GM23248 (cell line): Measurements from ENCODE around the gene CARD11. TPM values are rescaled to one million over a fixed set of nuclear protein-coding genes. Genes with fewer than 3 reads are reported as not detected.
"Not testable (repeated sequence)": the region's sequence is repeated elsewhere in the genome, so short reads cannot be mapped to it uniquely, and the experiment has no call there.

ENCODE experiments used
- DNase-seq: peaks from one replicate; pipeline ENCODE4 v3.0.0-alpha.2; 2015
- H2AFZ ChIP-seq: fragments of 200-600 bp; sonication (generic); 2 replicates; pipeline ENCODE4 v1.6.1; 2016; ENCODE audit warnings: antibody characterized with exemption
- H3F3A ChIP-seq: fragments of 200-600 bp; sonication (generic); 2 replicates; pipeline ENCODE4 v1.6.1; 2016; ENCODE audit warnings: mild to moderate bottlenecking, antibody characterized with exemption, mixed run types; ENCODE audit not compliant: insufficient read depth
- H3K27ac ChIP-seq: fragments of 200-600 bp; sonication (generic); 2 replicates; pipeline ENCODE4 v1.5.1; 2016; ENCODE audit warnings: mild to moderate bottlenecking
- H3K27me3 ChIP-seq: fragments of 200-600 bp; sonication (generic); replicated peaks from 2 replicates; pipeline ENCODE4 v1.6.1; 2016; ENCODE audit warnings: mild to moderate bottlenecking; ENCODE audit not compliant: insufficient read depth
- H3K36me3 ChIP-seq: fragments of 200-600 bp; sonication (generic); 2 replicates; pipeline ENCODE4 v1.6.1; 2016; ENCODE audit warnings: low read depth, mild to moderate bottlenecking
- H3K4me1 ChIP-seq: fragments of 200-600 bp; sonication (generic); 2 replicates; pipeline ENCODE4 v1.6.1; 2016; ENCODE audit warnings: mild to moderate bottlenecking; ENCODE audit not compliant: insufficient read depth
- H3K4me2 ChIP-seq: fragments of 200-600 bp; sonication (generic); one replicate; pipeline ENCODE4 v1.6.1; 2016; ENCODE audit warnings: mild to moderate bottlenecking; ENCODE audit not compliant: unreplicated experiment
- H3K4me3 ChIP-seq: fragments of 200-600 bp; sonication (generic); 2 replicates; pipeline ENCODE4 v1.5.1; 2016; ENCODE audit warnings: mild to moderate bottlenecking
- H3K79me2 ChIP-seq: fragments of 200-600 bp; sonication (generic); 2 replicates; pipeline ENCODE4 v1.6.1; 2016; ENCODE audit warnings: mild to moderate bottlenecking; ENCODE audit not compliant: insufficient read depth
- H3K9ac ChIP-seq: fragments of 200-600 bp; sonication (generic); 2 replicates; pipeline ENCODE4 v1.6.1; 2016; ENCODE audit warnings: mild to moderate bottlenecking
- H3K9me2 ChIP-seq: fragments of 200-600 bp; sonication (generic); 2 replicates; pipeline ENCODE4 v1.6.1; 2016; ENCODE audit warnings: mixed run types, mild to moderate bottlenecking, moderate library complexity; ENCODE audit not compliant: insufficient read depth
- H3K9me3 ChIP-seq: fragments of 200-600 bp; sonication (generic); one replicate; pipeline ENCODE4 v1.6.1; 2017; ENCODE audit warnings: low read depth
- H4K20me1 ChIP-seq: fragments of 200-600 bp; sonication (generic); 2 replicates; pipeline ENCODE4 v1.6.0; 2016; ENCODE audit not compliant: insufficient read depth
- EZH2 ChIP-seq: fragments of 200-600 bp; sonication (generic); IDR thresholded peaks from 2 replicates; pipeline ENCODE4 v1.6.1; 2018; ENCODE audit warnings: antibody characterized with exemption, mild to moderate bottlenecking; ENCODE audit not compliant: insufficient read depth, poor library complexity, severe bottlenecking
- EZH2phosphoT487 ChIP-seq: fragments of 200-600 bp; sonication (generic); IDR thresholded peaks from 2 replicates; pipeline ENCODE4 v1.6.1; 2018; ENCODE audit warnings: antibody characterized with exemption, moderate library complexity, mild to moderate bottlenecking, low read depth; ENCODE audit not compliant: insufficient read depth
- WGBS, 2 experiments: methylation state at CpG; one replicate each; pipeline ENCODE4 v1.1.6; 2015 to 2017; ENCODE audit warnings: low lambda C conversion rate in 2 of 2, low coverage in 1 of 2; ENCODE audit errors: missing lambda C conversion rate in 2 of 2; 5-methylcytosine and 5-hydroxymethylcytosine counted together
- in situ Hi-C: fragments of 300-500 bp; cut with MboI; formaldehyde crosslinking; loops from 2 replicates; pipeline ENCODE4 v1.15.0; 2020
- polyA plus RNA-seq: library from polyadenylated mRNA; unstranded; fragments of >200 nt; fragmentation: Nextera tagmentation; extraction: Ambion mirVana; gene quantifications from 2 replicates; pipeline ENCODE4 v1.2.1, GENCODE V29; 2016
- total RNA-seq: library from RNA; depleted of rRNA; stranded (reverse); fragments of >200 nt; shearing (Covaris generic); gene quantifications from 2 replicates; pipeline ENCODE4 v1.2.3, GENCODE V29; 2014

The CARD11 gene
- total and polyA plus RNA-seq, 2 experiments from 2014 or later: not detected

- Histone ChIP-seq H3K9me3 (no peaks in the 10 kb centered on the region), H3K36me3 (no peaks in the 10 kb centered on the region), H3K4me2 (no peak overlapping the region), H3K4me1 (no peaks in the 10 kb centered on the region), H2AFZ (no peak overlapping the region), H3K9me2 (no peaks in the 10 kb centered on the region), H3K27me3 (no peaks in the 10 kb centered on the region), H3K9ac (no peak overlapping the region), H3F3A (no peaks in the 10 kb centered on the region), H3K27ac (no peak overlapping the region), H3K4me3 (no peak overlapping the region), H4K20me1 (no peaks in the 10 kb centered on the region), H3K79me2 (no peaks in the 10 kb centered on the region)
- 40 to 56% methylated on average over 3 of the region's 3 CpGs for WGBS, 2 experiments
- TF ChIP-seq EZH2phosphoT487: no peak
- TF ChIP-seq EZH2: no peak
- in situ Hi-C loops: no loop called here
- DNase-seq: no peak
Observed at GRCh38 chr7:3025616-3026015, 18.1 kb downstream of the CARD11 start.

- Histone ChIP-seq H3K9me3 (no peaks in the 10 kb centered on the region), H4K20me1 (no peaks in the 10 kb centered on the region), H3K27ac (no peak overlapping the region), H2AFZ (no peak overlapping the region), H3K4me3 (no peak overlapping the region), H3K9me2 (no peaks in the 10 kb centered on the region), H3K4me2 (no peak overlapping the region), H3K27me3 (no peaks in the 10 kb centered on the region), H3K4me1 (no peaks in the 10 kb centered on the region), H3K36me3 (no peaks in the 10 kb centered on the region), H3F3A (no peaks in the 10 kb centered on the region), H3K79me2 (no peaks in the 10 kb centered on the region), H3K9ac (no peak overlapping the region)
- DNase-seq: no peak
- no peak for TF ChIP-seq EZH2
- no peak for TF ChIP-seq EZH2phosphoT487
- in situ Hi-C loops: no loop called here
- 21 to 26% methylated on average over 2 of the region's 2 CpGs for WGBS, 2 experiments
Observed at GRCh38 chr7:3021825-3022224, 21.8 kb downstream of the CARD11 start.

- H3K9me2 ChIP-seq, H3K27ac ChIP-seq, in situ Hi-C loops, H3F3A ChIP-seq, H3K9me3 ChIP-seq, H3K4me2 ChIP-seq, H3K36me3 ChIP-seq, H3K27me3 ChIP-seq, DNase-seq, H3K9ac ChIP-seq, H3K4me1 ChIP-seq, H3K79me2 ChIP-seq, H2AFZ ChIP-seq, H4K20me1 ChIP-seq, H3K4me3 ChIP-seq: not testable (repeated sequence)
- 56 to 65% methylated on average over 8 of the region's 8 CpGs for WGBS, 2 experiments
Observed at GRCh38 chr7:3021224-3021623, 22.4 kb downstream of the CARD11 start.

GRCh38 chr7:3020416-3020815, 23.3 kb downstream of the CARD11 start:
- 6 to 9% methylated on average over 1 of the region's 1 CpG for WGBS, 2 experiments
- in situ Hi-C loops: no loop called here
- no peak for DNase-seq

GRCh38 chr7:3019801-3020200, 23.9 kb downstream of the CARD11 start:
- no peak for DNase-seq
- WGBS, 2 experiments: 63 to 81% methylated on average over 4 of the region's 4 CpGs
- Histone ChIP-seq H3K4me2 (no peak overlapping the region), H3K27ac (no peak overlapping the region), H3K79me2 (no peaks in the 10 kb centered on the region), H3K4me1 (no peaks in the 10 kb centered on the region), H3K9me2 (no peaks in the 10 kb centered on the region), H3K27me3 (no peaks in the 10 kb centered on the region), H3F3A (no peaks in the 10 kb centered on the region), H4K20me1 (no peaks in the 10 kb centered on the region), H3K9me3 (no peaks in the 10 kb centered on the region), H2AFZ (no peak overlapping the region), H3K4me3 (no peak overlapping the region), H3K9ac (no peak overlapping the region), H3K36me3 (no peaks in the 10 kb centered on the region)
- in situ Hi-C loops: no loop called here
- TF ChIP-seq EZH2phosphoT487 (no peak), EZH2 (no peak)

More at GRCh38 chr7:3020416-3020815, 23.3 kb downstream of the CARD11 start:
- Histone ChIP-seq H3K9me3 (no peaks in the 10 kb centered on the region), H3K4me2 (no peak overlapping the region), H3K9me2 (no peaks in the 10 kb centered on the region), H3K9ac (no peak overlapping the region), H4K20me1 (no peaks in the 10 kb centered on the region), H3K4me1 (no peaks in the 10 kb centered on the region), H3K79me2 (no peaks in the 10 kb centered on the region), H3K4me3 (no peak overlapping the region), H3F3A (no peaks in the 10 kb centered on the region), H3K27ac (no peak overlapping the region), H2AFZ (no peak overlapping the region), H3K27me3 (no peaks in the 10 kb centered on the region), H3K36me3 (no peaks in the 10 kb centered on the region)
- TF ChIP-seq EZH2phosphoT487 (no peak), EZH2 (no peak)
